Panc1 (cell line): ENCODE data around the gene NFAM1.

Experiments used
- CTCF ChIP-seq: fragments of 450-650 bp; IDR thresholded peaks from 2 replicates; pipeline ENCODE4 v1.5.1; 2017; ENCODE audit warnings: mild to moderate bottlenecking
- POLR2AphosphoS5 ChIP-seq: IDR thresholded peaks from 2 replicates; pipeline ENCODE4 v1.6.1; 2012; ENCODE audit warnings: mild to moderate bottlenecking, low read depth, low read length, moderate library complexity
- REST ChIP-seq, 2 experiments: IDR thresholded peaks; 2 replicates each; pipeline ENCODE4 v1.6.1; 2011 to 2012; ENCODE audit warnings: low read depth in 2 of 2, control low read depth in 1 of 2, low read length in 1 of 2, mild to moderate bottlenecking in 1 of 2, moderate library complexity in 1 of 2; ENCODE audit not compliant: insufficient read depth in 1 of 2
- SIN3A ChIP-seq: IDR thresholded peaks from 2 replicates; pipeline ENCODE4 v1.6.1; 2012; ENCODE audit warnings: low read depth, mild to moderate bottlenecking, low read length, moderate library complexity, borderline replicate concordance; ENCODE audit not compliant: insufficient read depth
- TCF7L2 ChIP-seq: IDR thresholded peaks from 2 replicates; pipeline ENCODE4 v1.6.1; 2011; ENCODE audit warnings: mild to moderate bottlenecking, low read depth, low read length, inconsistent platforms

GRCh38 chr22:42442748-42443147 is 10.5 kb upstream of the NFAM1 start:
- TF ChIP-seq CTCF (no peak), REST (IDR thresholded peaks at IDR 0.05; ENCODE audit: insufficient read depth in 1 of 2, low read depth in 2 of 2, low read length in 1 of 2) (no peak), TCF7L2 (no peak), POLR2AphosphoS5 (no peak), SIN3A (no peak)
